Choroid plexus epithelial cell (primary cell): ENCODE data around the gene TSPYL4.

Experiments
- DNase-seq: peaks from one replicate; pipeline ENCODE4 v3.0.0-alpha.2; 2010; ENCODE audit warnings: low read depth
- H3K4me3 ChIP-seq: 2 replicates; pipeline ENCODE4 v1.5.1; 2011; ENCODE audit warnings: low read depth, mild to moderate bottlenecking, control low read depth, low read length, moderate library complexity
- TF ChIP-seq, protein P1 (sequence below): conservative IDR thresholded peaks from 2 replicates; pipeline ENCODE4 v1.5.1; 2011; ENCODE audit warnings: low read depth, mild to moderate bottlenecking, control low read depth, inconsistent platforms, low read length, moderate library complexity

The TSPYL4 gene

DNA sequence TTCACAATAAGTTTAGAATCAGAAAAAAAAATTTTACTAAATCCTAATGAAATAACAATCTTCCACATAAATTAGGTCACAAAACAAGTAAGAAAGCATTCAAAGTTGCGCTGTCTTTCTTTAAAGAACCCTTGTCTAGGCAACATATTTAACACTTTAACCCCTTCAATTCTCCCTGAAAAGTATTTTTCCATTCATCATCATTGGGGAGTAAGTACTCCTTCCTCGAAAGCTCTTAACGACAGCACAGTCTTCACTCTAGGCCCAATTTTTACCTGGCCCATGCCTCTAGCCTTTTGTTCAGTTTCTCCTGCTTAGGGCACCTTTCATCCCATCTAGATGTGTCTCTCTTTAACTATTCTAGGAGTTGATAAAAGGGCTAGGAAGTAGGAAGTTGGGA, 23.2 kb upstream of the TSPYL4 start:
- H3K4me3 ChIP-seq = peak overlapping the region; percentile 92

GRCh38 chr6:116271149-116271708, 17.4 kb upstream of the TSPYL4 start:
- no peak overlapping the region for H3K4me3 ChIP-seq
- TF ChIP-seq, protein P1, sequence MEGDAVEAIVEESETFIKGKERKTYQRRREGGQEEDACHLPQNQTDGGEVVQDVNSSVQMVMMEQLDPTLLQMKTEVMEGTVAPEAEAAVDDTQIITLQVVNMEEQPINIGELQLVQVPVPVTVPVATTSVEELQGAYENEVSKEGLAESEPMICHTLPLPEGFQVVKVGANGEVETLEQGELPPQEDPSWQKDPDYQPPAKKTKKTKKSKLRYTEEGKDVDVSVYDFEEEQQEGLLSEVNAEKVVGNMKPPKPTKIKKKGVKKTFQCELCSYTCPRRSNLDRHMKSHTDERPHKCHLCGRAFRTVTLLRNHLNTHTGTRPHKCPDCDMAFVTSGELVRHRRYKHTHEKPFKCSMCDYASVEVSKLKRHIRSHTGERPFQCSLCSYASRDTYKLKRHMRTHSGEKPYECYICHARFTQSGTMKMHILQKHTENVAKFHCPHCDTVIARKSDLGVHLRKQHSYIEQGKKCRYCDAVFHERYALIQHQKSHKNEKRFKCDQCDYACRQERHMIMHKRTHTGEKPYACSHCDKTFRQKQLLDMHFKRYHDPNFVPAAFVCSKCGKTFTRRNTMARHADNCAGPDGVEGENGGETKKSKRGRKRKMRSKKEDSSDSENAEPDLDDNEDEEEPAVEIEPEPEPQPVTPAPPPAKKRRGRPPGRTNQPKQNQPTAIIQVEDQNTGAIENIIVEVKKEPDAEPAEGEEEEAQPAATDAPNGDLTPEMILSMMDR = no peak
- DNase-seq = no peak

More for the DNA sequence above, 23.2 kb upstream of the TSPYL4 start:
- DNase-seq = no peak
- TF ChIP-seq, protein P1 = no peak

DNA sequence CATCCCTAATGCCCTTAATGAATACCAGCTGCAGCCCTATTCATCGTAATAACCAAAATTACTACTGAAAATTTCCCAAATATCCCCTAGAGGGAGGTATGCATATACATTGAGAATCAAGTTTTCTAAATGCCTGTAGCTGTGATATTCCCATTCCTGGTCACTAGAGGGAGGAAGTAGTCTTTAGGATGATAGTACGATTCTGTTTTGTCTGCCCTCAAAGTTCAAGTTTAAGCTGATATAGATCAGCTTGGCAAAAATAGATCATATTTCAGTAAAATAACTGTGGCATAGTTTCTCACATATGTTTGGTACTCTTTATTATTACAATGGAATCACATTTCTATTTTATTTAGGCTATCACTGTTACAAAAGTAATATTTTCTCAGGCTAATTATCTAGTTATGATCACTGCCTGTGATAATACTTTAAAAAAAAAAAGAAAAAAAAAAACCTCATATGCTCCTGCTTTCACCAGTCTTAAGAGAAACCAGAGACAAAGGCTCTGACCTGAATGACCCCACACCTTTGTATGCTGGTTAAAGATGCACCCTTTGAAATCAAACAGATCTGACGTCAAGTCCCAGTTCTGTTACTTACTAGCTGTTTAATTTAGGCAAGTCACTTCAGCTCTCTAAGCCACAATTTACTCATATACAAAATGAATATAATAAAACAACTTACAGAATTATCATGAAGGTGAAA, 14.9 kb upstream of the TSPYL4 start:
- DNase-seq = peak; percentile 91
- TF ChIP-seq, protein P1 = peak; percentile 79
- no peak overlapping the region for H3K4me3 ChIP-seq

- TF ChIP-seq, protein P1 = no peak
- no peak overlapping the region for H3K4me3 ChIP-seq
- no peak for DNase-seq
Observed at GRCh38 chr6:116267836-116268588, 14.1 kb upstream of the TSPYL4 start.

DNA sequence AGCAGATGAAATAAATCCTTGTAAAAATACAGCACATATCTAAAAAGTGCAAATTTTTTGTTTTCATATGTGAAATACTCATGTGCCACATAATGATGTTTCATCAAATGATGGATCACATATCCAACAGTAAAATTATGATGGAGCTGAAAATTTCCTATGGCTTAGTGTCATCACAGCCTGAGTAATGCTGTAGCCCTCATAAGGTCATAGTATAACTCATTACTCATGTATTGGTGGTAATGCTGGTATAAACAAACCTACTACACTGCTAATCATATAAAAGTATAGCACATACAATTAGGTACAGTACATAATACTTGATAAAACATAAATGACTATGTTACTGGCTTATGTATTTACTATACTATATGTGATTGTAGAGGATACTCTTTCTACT, 12.9 kb upstream of the TSPYL4 start:
- DNase-seq = peak; percentile 63
- TF ChIP-seq, protein P1 = no peak
- H3K4me3 ChIP-seq = no peak overlapping the region

DNA sequence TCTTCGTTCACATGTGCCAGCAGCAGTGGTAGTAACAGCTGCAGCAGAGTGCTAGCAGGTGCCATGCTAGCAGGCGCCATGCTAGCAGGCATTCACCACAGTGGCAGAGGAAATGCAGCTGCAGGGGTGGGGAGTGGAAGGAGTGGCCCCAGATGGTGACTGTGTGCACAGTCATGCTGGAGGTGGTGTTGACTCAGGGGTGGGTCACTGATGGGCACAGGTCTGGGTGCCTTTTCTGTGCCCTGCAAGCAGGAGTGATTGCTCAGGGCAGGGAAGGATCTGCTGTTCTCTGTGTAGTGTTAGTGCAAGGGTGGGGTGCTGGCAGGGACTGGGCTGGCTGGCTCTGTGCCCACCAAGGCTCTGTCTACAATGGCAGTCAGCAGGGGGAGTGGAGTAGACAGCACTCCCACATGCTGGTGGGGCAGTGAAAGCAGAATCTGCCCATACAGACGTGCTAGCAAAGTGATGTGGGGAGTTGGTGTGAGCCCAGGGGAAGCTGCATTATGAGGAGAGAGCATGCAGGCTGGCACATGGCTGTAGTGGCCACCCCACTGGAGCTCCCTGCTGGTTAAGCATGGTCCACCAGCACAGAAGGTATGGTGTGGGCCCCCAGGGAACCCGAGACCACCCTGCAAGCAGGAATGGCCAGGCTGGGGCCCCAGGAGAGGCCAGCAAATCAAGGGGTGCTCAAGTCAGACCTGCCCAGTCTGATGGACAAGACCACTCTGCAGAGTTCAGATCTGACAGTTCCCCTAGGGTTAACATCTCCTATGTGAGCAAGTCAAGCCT, 11.4 kb upstream of the TSPYL4 start:
- H3K4me3 ChIP-seq = no peak overlapping the region
- TF ChIP-seq, protein P1 = no peak
- no peak for DNase-seq
